GM10847 (cell line): ENCODE data around the gene HP.

Source experiments
- POLR2A ChIP-seq: IDR thresholded peaks from 2 replicates; pipeline ENCODE4 v1.6.1; 2011; ENCODE audit not compliant: insufficient read length; ENCODE audit errors: extremely low read depth

The HP gene

GRCh38 chr16:72027669-72028378 is 26.5 kb upstream of the HP start:
- no peak for TF ChIP-seq POLR2A

GRCh38 chr16:72029567-72030271 is 24.6 kb upstream of the HP start:
- no peak for TF ChIP-seq POLR2A

GRCh38 chr16:72033437-72033836 is 20.9 kb upstream of the HP start:
- no peak for TF ChIP-seq POLR2A

- no peak for TF ChIP-seq POLR2A
These were observed 18.2 kb upstream of the HP start for GRCh38 chr16:72036098-72036497.

GRCh38 chr16:72042157-72042660 is 12.1 kb upstream of the HP start:
- no peak for TF ChIP-seq POLR2A

GRCh38 chr16:72043058-72043457 is 11.2 kb upstream of the HP start:
- no peak for TF ChIP-seq POLR2A

- no peak for TF ChIP-seq POLR2A
These were observed 10.8 kb upstream of the HP start for GRCh38 chr16:72043539-72043938.

- TF ChIP-seq POLR2A, result no peak
These were observed 10.0 kb upstream of the HP start for GRCh38 chr16:72044296-72044695.

- TF ChIP-seq POLR2A, result no peak
These were observed 9.4 kb upstream of the HP start for GRCh38 chr16:72044825-72045359.

- no peak for TF ChIP-seq POLR2A
These were observed 5.2 kb upstream of the HP start for GRCh38 chr16:72049110-72049509.

GRCh38 chr16:72050769-72051464 is 3.4 kb upstream of the HP start:
- TF ChIP-seq POLR2A, result no peak

- no peak for TF ChIP-seq POLR2A
These were observed 2.5 kb upstream of the HP start for GRCh38 chr16:72051818-72052217.

GRCh38 chr16:72055911-72056310 is 1.6 kb downstream of the HP start:
- no peak for TF ChIP-seq POLR2A

GRCh38 chr16:72060405-72060804 is 6.1 kb downstream of the HP start:
- no peak for TF ChIP-seq POLR2A

- no peak for TF ChIP-seq POLR2A
These were observed 7.3 kb downstream of the HP start for GRCh38 chr16:72061564-72061963.
